Mononuclear cell (primary cell): Measurements from ENCODE around the gene GJD4. TPM values are rescaled to one million over a fixed set of nuclear protein-coding genes. Genes with fewer than 3 reads are reported as not detected.

Experiments
- H3K27me3 ChIP-seq: 2 replicates; pipeline ENCODE4 v1.6.0; 2011; ENCODE audit warnings: low read length, control low read depth; ENCODE audit not compliant: insufficient read depth
- H3K4me1 ChIP-seq: 2 replicates; pipeline ENCODE4 v1.5.1; 2011; ENCODE audit warnings: mild to moderate bottlenecking, low read length, control low read depth; ENCODE audit not compliant: insufficient read depth
- H3K4me3 ChIP-seq: 2 replicates; pipeline ENCODE4 v1.5.1; 2011; ENCODE audit warnings: mild to moderate bottlenecking, low read length, moderate library complexity
- H3K9me3 ChIP-seq: 2 replicates; pipeline ENCODE4 v1.5.1; 2011; ENCODE audit warnings: low read depth, mild to moderate bottlenecking, control low read depth, low read length
- total RNA-seq: library from RNA; depleted of rRNA; stranded (reverse); fragments of >200 nt; gene quantifications from one replicate; pipeline ENCODE4 v1.2.3, GENCODE V29; 2012

GJD4 gene
- total RNA-seq, 1 donor, result not detected

DNA sequence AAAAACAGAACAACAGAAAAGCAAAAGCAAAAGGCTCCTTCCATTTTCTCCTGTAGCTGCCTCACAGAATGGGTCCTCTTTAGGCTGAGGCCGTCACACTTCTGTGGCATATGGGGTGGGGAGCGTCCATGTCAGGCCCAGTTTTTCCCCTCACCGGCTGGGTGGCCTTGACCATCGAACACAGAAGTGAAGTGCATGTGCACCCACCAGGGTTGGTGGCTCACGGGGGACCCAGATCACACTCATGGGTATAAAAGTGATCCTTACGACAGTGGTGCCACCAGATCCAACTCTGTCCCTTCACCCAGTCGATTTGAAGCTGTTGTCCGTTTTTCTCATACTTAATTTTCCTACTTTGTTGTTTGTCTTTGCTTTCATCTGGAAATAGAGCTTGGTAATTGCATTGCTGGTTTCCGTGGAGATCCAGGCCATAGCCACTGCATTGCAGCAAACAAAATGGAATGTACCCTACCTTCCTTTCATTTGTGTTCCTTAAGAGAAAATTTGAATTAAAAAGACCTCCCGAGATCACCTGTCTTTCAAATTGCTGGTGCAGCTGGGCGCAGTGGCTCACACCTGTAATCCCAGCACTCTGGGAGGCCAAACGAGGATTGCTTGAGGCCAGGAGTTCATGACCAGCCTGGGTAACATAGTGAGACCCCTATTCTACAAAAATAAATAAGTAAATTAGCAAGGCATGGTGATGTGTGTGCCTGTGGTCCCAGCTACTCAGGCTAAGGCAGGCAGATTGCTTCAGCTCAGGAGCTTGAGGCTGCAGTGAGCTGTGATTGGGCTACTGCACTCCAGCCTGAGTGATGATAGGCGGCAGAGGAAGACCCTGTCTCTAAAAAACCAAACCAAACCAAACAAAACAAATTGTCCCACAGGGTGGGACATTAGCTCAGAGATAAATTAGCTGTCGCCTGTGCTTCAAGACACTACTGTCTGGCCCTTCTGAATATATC lies 10.7 kb upstream of the GJD4 start:
- no peak overlapping the region for H3K4me3 ChIP-seq
- no peaks in the 10 kb centered on the region for H3K4me1 ChIP-seq
- no peaks in the 10 kb centered on the region for H3K27me3 ChIP-seq
- peaks cover 6% of the 10 kb centered on the region for H3K9me3 ChIP-seq

DNA sequence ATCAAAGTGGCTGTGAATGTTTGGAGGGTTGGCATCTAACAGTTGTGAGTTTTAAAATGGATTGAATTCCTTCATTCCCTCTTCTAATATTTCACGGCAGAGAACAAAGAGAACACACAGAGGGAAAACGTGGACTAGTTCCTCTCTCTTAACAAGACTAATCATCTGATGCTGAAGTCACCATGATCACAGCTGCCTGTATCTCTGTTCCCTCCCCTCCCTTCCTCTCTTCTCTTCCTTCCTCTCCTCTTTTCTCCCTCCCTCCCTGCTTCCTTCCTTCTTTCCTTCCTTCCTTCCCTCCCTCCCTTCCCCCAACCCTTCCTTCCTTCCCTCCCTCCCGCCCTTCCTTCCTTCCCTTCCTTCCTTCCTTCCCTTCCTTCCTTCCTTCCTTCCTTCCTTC lies 10.0 kb upstream of the GJD4 start:
- Histone ChIP-seq H3K4me1 (no peaks in the 10 kb centered on the region), H3K27me3 (no peaks in the 10 kb centered on the region), H3K4me3 (no peak overlapping the region), H3K9me3 (peaks cover 6% of the 10 kb centered on the region)

DNA sequence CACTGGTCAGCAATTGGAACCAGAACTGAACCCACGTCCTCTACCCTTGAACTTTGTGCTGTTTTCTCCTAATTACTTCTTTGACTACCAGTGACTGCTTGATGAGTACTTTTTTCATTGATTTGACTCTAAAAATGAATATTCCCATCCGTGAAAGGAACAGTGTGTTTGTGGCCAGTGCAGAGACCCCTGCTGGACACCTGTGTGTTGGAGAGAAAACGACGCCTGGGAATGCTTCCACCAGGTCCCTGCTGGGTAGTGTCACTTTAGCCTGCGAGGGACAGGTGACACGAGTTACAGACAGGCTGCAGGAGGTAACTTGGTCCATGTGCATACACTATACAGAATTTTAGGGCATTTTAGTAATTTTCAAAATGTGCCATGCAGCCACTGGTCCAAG lies 6.8 kb upstream of the GJD4 start:
- H3K9me3 ChIP-seq, result no peaks in the 10 kb centered on the region
- H3K27me3 ChIP-seq, result no peaks in the 10 kb centered on the region

DNA sequence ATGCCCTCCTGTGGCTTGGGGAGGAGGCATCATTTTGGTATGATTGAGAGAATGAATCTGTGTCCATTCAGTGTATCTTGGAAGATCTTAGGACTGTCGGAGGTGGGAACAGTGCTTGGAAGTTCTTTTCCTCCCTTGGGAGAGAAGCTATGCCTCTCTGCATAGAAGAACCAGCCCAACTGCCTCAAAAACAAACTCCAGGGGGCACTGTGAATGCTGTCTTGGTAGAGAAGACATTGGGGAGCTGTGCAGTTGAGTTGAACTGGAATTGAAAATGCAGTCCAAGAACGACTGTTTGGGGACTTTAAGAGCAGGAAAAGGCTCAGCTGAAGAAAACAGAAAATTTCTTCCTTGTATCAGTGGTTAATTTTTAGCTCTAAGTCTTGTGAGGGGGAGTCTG lies 4.9 kb upstream of the GJD4 start:
- Histone ChIP-seq H3K4me1 (no peaks in the 10 kb centered on the region), H3K9me3 (no peaks in the 10 kb centered on the region), H3K4me3 (no peak overlapping the region), H3K27me3 (no peaks in the 10 kb centered on the region)

More for the DNA sequence above, 6.8 kb upstream of the GJD4 start:
- H3K4me1 ChIP-seq, result no peaks in the 10 kb centered on the region
- no peak overlapping the region for H3K4me3 ChIP-seq

DNA sequence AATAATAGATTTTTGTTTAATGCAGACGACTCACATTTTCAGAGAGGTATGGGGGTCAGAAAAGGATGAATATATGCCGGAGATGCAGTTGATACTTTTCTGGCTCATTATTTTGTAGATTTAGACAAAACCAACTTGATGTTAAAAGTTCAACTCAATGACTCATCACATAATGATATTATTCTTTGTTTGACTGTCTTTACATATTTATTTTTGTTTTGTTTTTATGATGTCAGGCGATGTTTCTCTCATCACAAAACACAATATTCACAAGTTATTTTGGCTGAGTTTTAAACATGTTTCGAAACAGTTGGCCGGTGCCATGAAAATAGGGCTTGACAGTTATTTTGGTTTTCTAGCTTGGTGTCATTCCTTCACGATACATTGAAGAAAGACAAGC lies 1.3 kb downstream of the GJD4 start:
- peaks cover 43% of the 10 kb centered on the region for H3K27me3 ChIP-seq
- no peak overlapping the region for H3K4me3 ChIP-seq
- no peaks in the 10 kb centered on the region for H3K9me3 ChIP-seq
- no peaks in the 10 kb centered on the region for H3K4me1 ChIP-seq

DNA sequence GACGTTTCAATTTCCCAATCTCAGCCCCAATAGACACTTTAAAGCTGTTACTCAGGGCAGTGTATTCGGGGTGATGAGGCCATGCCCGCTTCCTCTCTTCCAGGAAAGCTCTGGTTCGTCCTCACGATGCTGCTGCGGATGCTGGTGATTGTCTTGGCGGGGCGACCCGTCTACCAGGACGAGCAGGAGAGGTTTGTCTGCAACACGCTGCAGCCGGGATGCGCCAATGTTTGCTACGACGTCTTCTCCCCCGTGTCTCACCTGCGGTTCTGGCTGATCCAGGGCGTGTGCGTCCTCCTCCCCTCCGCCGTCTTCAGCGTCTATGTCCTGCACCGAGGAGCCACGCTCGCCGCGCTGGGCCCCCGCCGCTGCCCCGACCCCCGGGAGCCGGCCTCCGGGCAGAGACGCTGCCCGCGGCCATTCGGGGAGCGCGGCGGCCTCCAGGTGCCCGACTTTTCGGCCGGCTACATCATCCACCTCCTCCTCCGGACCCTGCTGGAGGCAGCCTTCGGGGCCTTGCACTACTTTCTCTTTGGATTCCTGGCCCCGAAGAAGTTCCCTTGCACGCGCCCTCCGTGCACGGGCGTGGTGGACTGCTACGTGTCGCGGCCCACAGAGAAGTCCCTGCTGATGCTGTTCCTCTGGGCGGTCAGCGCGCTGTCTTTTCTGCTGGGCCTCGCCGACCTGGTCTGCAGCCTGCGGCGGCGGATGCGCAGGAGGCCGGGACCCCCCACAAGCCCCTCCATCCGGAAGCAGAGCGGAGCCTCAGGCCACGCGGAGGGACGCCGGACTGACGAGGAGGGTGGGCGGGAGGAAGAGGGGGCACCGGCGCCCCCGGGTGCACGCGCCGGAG lies 2.6 kb downstream of the GJD4 start:
- no peaks in the 10 kb centered on the region for H3K4me1 ChIP-seq
- no peaks in the 10 kb centered on the region for H3K9me3 ChIP-seq
- peaks cover 43% of the 10 kb centered on the region for H3K27me3 ChIP-seq
- H3K4me3 ChIP-seq, result no peak overlapping the region

DNA sequence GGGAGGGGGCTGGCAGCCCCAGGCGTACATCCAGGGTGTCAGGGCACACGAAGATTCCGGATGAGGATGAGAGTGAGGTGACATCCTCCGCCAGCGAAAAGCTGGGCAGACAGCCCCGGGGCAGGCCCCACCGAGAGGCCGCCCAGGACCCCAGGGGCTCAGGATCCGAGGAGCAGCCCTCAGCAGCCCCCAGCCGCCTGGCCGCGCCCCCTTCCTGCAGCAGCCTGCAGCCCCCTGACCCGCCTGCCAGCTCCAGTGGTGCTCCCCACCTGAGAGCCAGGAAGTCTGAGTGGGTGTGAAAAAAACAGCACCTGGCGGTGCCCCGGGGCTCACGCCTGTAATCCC lies 3.2 kb downstream of the GJD4 start:
- H3K4me1 ChIP-seq, result no peaks in the 10 kb centered on the region
- H3K27me3 ChIP-seq, result peaks cover 43% of the 10 kb centered on the region
- H3K9me3 ChIP-seq, result no peaks in the 10 kb centered on the region
- H3K4me3 ChIP-seq, result no peak overlapping the region

DNA sequence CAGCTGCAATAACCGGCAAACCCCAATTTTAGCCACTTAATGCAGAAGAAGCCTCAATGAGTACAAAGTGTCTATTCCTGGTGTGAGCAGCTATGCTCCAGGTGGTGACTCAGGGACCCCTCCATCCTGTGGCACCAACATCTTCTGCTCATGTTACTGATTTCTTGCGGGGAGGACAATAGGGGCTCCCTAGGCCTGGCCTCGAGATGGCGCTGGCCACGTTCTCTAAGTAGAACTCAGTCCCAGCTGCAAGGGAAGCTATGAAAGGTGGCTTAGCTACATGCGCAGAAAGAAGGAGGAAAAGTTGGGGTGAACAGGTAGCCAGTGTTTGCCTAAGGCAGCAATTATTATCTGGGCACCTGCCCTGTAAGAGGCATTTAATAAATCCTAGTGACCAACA lies 6.6 kb downstream of the GJD4 start:
- Histone ChIP-seq H3K4me1 (no peaks in the 10 kb centered on the region), H3K4me3 (no peak overlapping the region), H3K27me3 (peaks cover 31% of the 10 kb centered on the region), H3K9me3 (no peaks in the 10 kb centered on the region)

DNA sequence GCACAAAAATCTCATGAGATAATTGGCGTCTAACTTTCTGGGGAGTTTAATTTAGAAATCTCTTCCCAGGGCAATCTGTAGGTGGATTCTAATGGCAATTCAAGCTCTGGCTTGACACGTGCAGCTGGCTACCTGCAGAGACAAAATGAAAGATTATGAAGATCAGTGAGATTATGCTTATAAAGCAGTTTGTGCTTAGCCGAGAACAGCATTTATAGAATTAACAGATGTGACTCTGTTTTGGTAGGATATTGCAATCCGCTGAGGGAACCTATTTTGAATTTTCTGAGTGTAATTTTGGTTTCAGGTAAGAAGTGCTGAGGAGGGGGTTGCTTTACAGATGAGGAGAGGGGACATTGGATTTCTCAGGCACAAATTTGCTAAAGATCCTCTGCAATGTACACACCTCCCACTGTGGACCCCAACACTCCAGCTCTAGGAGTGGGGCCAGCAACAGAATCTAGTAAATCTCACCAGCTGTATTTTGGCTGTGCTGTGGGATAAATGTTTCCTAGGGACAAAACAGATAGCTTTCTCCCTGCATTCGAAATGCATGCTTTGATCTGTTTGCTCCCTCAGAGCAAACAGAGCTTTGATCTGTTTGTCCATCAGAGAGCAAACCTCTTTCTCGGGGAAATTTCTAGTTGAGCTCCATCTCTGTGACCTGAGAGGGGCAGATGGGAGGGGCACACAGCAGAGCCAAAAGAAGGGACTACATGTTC lies 7.4 kb downstream of the GJD4 start:
- H3K4me3 ChIP-seq, result no peak overlapping the region

DNA sequence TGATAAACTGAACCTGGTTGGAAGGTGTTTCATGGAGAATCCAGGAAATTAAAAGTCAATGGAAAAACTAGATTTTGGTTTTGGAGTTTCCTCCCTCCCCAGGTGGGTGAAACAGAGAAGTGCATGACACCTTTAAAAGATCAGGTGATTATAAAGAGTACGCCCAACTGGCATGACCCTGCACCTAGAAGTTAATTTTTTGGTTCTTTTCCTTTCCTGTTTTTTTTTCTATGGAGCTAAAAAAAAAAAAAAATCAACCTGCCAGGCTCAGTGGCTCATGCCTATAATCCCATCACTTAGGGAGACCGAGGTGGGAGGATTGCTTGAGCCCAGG lies 7.9 kb downstream of the GJD4 start:
- peaks cover 18% of the 10 kb centered on the region for H3K27me3 ChIP-seq
- H3K4me1 ChIP-seq, result no peaks in the 10 kb centered on the region
- H3K4me3 ChIP-seq, result no peak overlapping the region
- H3K9me3 ChIP-seq, result no peaks in the 10 kb centered on the region

More for the DNA sequence above, 7.4 kb downstream of the GJD4 start:
- no peaks in the 10 kb centered on the region for H3K4me1 ChIP-seq
- H3K9me3 ChIP-seq, result no peaks in the 10 kb centered on the region
- peaks cover 23% of the 10 kb centered on the region for H3K27me3 ChIP-seq

DNA sequence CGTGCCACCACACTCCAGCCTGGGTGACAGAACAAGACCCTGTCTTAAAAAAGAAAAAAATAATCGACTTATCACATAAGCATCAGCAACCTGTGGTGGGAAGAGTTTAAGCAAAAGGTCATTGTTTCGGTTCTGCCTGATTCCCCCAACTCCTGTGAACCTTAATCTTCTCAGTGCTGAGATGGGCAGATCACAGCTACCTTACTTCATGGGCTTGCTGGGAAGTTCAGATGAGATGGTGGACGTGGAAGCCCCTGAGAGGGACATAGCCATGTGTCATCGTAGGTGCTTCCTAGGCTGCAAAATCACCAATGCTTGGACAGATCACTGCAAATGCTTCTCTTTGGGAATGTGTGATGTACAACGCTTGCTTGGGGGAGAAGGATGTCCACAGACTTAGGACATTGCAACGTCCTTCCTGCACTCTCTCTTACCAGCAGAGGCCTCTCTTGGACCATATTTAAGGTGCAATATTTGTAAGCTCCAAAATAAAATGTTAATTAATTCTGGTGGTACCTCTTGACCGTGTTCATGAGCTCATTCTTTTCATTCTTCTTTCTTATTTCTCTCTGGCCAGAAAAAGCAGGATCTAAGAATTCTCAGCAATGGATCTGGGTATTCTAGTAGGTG lies 8.6 kb downstream of the GJD4 start:
- H3K4me3 ChIP-seq, result no peak overlapping the region
- H3K9me3 ChIP-seq, result no peaks in the 10 kb centered on the region
- no peaks in the 10 kb centered on the region for H3K4me1 ChIP-seq
- H3K27me3 ChIP-seq, result peaks cover 11% of the 10 kb centered on the region

DNA sequence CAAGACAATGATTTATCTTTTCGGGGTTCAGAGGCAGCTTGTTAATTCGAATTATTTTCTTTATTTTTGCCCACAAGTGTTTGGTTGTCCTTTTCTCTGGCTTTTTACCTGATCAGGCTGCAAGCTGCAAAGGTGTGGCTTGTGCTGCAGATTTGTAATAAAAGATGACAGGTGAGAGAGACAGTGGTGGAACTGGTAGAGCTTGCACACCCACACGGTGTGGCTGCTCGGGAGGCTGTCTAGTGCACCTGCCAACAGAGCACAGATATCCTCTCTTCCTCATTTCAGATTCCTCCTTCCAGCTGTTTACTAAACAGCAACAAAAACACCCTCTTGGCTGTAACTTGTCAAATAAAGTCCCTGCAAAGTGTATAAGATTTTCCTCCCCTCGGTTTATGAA lies 9.2 kb downstream of the GJD4 start:
- H3K9me3 ChIP-seq, result no peaks in the 10 kb centered on the region
- H3K4me1 ChIP-seq, result no peaks in the 10 kb centered on the region
- peaks cover 5% of the 10 kb centered on the region for H3K27me3 ChIP-seq
- no peak overlapping the region for H3K4me3 ChIP-seq

DNA sequence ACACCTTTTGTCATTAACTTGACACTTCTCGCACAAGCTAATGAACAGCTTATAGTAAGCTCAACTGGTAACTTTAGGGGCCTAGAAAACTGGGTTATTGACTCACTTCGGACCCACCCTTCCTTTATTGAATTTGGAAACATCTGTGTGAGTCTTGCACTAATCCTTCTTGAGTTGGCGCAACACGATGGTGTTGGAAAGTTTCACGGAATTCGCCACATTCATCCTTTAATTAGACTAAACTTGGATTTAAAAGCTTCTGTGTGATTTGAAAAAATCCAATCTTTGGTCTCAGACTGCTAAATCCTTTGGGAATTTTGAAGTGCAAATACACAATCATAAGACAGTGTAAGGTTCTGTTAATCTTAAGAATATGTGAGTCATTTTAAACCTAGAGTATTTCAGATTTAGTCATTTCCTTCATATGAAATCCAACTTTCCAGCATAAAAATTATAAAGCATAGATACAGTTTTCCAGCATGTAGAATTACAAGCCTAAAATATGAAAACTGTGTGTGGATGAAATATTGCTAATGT lies 21.9 kb downstream of the GJD4 start:
- no peaks in the 10 kb centered on the region for H3K9me3 ChIP-seq
- peaks cover 6% of the 10 kb centered on the region for H3K27me3 ChIP-seq
- H3K4me1 ChIP-seq, result no peaks in the 10 kb centered on the region
- no peak overlapping the region for H3K4me3 ChIP-seq

DNA sequence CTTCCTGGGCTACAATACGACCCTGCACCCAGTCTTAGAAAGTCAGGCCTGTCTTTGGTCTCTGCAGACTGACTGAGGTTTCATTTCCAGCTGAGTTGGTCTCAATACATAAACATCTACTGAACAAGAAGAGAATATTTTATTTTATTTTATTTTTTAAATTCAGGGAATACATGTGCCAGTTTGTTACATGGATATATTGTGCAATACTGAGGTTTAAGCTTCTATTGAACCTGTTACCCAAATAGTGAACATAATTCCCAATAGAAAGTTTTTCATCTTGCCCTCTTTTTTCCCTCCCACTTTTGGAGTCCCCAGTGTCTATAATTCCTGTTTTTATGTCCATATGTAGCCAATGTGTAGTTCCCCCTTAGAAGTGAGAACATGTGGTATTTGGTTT lies 26.3 kb downstream of the GJD4 start:
- Histone ChIP-seq H3K4me3 (no peak overlapping the region), H3K27me3 (peaks cover 13% of the 10 kb centered on the region), H3K9me3 (no peaks in the 10 kb centered on the region), H3K4me1 (no peaks in the 10 kb centered on the region)
